Stimulated activated CD8-positive, alpha-beta memory T cell treated with anti-CD3 and anti-CD28 coated beads, Interleukin-7, amount 100 ng/mL, for 48 hours (primary cell): ENCODE data around the gene SPACA5.
"Not testable (repeated sequence)": the region's sequence is repeated elsewhere in the genome, so short reads cannot be mapped to it uniquely, and the experiment has no call there.

Experiments used
- DNase-seq, 2 donors: peaks; one replicate each; pipeline ENCODE4 v3.0.0-alpha.2; 2020; ENCODE audit warnings: low read depth in 1 of 2; ENCODE audit errors: extremely low read depth in 1 of 2

Gene SPACA5

DNA sequence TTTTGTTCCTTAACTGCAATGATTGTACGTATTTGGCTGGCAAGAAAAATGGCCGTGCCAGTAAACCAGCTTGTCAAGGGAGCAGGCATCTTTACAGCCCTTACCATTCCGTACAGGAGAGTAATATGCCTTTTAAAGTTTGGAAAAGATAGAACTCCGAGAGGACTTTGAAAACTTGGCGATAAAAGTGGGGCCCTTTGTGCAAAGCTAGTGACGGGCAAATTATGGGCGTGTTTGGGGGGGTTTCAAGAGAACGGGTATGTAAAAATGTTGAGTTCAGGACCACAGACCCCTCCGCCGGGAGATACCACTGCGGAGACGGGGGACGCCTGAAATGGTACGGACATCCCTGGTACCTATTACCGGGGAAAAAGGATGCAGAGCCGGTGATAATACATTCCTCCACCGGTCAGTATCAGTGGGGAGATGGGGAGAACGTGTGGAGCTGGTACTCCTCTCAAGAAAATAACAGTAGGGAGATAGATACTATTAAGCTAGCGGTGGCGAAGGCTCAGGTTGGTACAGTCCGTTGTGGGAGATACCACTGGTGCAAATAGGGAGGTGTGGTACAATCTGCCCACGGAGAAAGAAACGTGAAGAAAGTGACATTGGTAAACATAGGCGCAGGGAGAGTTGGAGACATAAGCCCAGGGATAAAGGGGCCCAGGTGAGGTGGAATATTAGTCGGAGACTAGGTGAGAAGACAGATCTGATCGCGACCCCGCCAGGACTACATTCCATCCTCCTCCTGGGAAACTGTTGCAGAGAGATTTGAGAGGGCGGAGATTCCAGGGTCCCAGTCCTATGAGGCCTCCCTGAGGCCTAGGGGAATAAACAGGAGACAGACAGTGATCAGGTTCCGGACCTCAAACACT is 14.5 kb downstream of the SPACA5 start:
- DNase-seq: no peak

DNA sequence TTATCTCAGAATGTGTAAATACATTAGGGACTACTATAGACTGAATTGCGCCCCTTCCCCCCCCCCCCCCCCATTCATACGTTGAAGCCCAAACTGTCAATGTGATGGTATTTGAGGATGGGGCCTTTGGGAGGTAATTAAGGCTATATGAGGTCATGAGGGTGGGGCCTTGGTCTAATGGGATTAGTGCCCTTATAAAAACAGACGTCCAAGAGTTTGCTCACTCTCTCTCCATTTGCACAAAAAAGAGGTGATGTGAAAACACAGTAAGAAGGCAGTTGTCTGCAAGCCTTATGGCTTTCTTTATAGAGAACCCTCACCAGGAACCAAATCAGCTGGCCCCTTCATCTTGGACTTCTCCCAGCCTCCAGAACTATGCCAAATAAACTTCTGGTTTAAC is 15.3 kb downstream of the SPACA5 start:
- no peak for DNase-seq

DNA sequence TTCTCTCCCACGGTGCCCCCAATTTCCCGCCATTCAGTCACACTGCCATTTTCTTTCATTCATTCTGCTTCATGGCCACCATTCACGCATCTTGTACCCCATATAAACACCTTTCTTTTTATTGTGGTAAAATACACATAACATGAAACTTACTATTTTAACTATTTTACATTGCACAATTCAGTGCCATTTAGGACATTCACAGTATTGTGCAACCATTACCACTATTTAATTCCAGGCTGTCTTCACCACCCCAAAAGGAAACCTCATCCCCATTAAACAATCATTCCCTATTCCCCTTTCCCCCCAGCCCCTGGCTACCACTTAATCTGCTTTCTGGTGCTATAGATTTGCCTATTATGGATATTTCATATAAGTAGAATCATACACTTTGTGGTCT is 15.9 kb downstream of the SPACA5 start:
- DNase-seq: no peak

DNA sequence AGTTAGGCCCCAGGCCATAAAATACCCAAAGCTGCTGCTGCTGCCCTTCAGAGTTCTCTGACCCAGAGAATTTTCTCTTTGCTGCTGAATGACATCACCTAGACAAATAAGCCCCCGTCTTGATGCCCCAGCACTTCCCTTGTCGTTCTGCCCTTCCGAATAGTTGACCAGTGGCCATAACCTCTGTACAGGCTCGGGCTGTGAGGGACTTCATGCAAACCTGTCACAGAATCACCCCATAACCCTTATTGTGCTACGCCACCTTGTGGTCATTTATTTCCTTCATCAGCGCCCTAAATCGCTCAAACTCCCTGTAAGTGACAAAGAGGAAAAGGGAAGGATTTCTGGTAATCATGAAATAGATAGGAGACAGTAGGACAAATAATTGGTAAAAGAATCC is 18.8 kb downstream of the SPACA5 start:
- DNase-seq: no peak

DNA sequence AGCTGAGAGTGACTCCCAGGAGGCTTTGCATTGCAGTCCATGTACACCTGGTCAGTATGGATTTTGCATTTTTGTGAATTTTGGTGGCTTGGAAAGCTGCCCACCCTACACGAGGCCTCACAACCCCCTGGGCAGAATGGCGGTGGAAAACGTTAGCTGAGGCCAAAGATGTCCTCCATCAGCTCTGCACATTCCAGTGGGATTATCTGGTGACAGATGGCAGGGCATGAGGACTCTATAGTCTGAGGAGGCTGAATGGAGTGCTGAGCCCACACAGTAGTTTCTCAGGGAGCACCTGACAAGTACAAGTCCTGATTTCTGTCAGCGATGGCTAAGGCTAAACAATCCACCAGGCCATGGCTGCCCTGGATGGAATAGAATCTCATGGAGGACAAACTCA is 20.8 kb downstream of the SPACA5 start:
- not testable (repeated sequence) for DNase-seq

DNA sequence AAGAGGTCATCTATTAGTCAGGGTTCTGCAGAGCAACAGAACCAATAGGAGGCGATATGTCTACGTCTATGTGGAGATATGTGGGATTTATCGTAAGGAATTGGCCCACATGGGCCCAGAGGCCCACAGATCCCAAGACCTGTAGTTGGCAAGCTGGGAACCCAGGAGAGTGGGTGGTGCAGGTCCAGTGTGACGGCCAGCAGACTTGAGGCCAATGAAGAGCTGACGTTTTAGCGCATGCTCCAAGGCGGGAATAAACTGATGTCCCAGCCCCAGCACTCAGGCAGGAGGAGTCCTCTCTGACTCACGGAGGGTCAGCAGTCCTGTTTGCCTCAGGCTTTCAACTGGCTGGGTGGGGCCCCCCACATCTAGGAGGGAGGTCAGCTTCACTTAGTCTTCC is 21.3 kb downstream of the SPACA5 start:
- DNase-seq: no peak

DNA sequence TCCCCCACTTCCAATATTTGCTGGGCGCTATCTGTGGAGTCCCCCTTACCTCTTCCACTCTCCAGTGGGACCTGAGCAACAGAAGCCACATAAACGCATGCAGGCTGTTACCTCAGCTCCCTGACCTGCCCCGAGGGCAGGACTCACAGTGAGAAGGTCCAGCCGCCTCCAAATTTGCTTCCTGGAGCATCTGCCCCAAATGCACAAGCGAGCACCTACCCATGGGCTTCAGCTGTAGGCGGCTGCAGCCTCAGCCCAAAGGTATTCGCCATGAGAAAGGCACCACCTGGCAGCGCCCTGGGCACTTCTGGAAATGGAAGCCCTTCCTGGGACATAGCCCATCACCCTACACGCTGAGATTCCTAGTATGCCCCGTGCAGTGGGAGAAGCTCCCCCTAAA is 23.4 kb downstream of the SPACA5 start:
- no peak for DNase-seq

DNA sequence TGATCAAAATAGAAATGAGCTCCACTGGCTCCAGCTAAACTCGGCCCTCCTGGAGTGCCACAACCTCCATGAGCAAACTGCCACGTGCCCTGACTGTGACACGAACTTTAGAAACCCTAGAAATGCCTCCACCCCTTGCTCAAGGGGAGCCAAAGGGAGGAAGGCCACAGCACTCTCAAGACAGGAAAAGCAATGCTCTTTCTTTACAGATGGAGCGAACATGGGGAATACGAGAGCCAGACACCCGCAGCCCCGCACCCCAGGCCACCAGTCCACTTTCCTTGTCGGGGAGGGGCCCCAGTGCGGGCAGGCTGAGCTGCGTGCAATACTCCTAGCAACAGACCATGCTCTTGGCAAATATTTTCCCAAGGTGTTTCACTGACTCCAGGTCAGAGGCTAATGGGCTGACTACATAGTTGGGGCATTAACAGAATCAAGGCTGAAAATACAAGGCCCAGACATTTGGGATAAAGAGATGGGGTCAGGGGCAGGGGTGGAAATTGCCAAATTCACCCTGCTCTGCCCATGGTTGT is 23.9 kb downstream of the SPACA5 start:
- not testable (repeated sequence) for DNase-seq

DNA sequence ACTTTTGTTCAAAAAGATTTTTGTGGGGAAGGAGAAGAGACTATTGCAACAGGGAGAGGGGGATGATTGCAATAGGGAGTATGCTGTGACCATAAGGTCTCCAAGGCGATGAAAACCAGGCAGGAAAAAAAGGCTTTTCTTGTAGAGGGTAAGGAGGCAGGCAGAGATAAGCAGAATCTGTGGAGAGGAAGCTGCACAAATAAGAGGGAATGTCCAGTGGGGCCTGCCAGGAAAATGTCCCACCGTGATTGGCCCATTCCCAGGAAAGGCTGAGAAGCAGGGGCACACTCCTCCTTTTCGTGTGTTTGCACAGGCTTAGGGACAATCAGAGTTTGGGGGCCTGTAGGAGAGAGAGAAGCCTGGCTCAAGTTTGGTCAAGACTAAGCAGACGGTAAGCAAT is 29.1 kb downstream of the SPACA5 start:
- DNase-seq: no peak

DNA sequence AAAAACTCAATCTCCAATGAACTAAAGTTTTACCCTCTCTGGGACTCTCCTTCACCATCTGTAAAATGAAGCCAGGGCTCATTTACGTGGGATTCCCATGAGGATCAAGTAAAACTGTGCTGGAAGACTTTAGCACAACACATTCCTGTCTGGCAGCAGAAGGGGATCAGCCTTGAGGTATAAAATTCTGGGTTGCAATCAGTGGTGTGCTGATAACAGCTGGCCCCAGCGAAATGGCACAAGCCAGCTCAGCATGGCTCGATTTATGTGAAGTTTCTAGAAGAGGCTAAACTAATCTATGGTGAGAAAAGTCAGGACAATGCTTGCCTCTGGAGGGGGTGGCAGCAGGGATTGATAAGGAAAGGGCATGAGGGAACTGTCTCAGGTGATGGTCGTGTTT is 36.3 kb downstream of the SPACA5 start:
- no peak for DNase-seq

DNA sequence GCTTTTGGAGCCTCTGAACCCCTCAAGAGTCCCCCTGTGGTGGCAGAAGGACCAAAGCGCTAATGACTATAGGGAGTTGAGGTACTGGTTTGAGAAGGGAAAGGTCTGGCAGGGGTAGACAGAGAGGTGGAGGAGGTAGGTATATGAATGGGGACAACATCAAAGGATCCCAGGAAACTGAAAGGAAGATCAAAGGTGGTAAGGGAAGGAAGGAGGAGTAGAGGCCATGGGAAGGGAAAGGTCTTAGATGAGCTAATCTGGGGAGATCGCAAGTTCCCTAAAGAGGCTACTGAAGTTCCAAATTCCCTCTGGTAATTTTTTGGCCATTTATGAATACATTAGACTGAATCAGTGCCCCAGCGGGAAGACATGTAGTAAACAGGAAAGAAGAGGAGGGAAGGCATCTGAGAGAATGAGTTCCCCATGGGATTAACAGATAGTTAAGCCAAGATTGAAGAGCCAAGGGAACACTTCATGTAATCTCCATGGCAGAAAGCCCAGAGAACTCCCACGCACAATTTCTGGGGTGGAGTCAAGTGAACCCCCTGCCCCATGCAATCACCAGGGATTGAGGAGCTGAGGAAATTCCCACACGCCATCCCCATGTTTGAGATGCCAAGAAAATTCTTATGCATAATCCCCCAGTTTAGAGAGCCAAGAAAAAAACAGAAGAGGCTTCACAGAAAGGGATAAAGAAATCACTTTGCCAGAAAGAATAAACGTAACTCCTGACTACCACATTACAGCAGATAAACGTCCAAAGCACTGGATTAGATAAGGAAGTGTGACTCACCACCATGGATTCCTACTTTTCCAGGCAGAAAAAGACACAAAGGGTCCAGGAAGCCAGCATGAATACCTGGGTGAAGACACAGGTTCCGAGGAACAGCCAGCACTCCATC is 38.9 kb downstream of the SPACA5 start:
- DNase-seq: no peak

DNA sequence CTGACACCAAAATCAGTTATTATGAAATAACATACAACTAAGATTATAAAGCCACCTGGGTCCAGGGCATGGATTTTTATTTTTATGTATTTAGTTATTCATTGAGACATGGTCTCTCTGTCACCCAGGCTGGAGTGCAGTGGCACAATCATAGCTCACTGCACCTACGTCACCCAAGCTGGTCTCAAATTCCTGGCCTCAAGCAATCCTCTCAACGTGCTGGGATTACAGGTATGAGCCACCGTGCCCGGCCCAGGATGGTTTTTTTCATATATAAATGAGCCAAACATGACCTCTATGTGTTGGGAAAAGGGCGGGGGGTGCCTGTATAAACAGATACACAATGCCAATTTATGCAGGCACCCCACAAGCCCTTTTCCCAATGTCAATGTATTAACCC is 40.1 kb downstream of the SPACA5 start:
- no peak for DNase-seq

DNA sequence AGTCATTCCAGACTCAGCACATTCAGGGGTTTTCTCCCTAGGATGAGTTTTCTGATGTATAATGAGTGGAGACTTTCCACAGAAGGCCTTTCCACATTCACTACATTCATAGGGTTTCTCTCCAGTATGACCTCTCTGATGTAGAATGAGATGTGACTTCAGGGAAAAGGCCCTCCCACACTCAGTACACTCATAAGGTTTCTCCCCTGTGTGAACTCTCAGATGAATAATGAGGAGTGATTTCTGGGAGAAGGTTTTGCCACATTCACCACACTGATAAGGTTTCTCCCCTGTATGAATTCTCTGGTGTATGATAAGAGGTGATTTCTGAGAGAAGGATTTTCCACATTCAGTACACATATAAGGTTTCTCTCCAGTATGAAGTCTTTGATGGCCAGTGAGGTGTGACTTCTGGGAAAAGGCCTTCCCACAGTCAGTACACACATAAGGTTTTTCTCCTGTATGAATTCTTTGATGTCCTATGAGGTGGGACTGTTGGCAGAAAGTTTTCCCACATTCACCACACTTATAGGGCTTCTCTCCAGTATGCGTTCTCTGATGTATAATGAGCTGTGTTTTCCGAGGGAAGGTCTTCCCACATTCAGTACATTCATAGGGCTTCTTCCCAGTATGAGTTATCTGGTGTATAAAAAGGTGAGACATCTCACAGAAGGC is 52.0 kb downstream of the SPACA5 start:
- DNase-seq: no peak

DNA sequence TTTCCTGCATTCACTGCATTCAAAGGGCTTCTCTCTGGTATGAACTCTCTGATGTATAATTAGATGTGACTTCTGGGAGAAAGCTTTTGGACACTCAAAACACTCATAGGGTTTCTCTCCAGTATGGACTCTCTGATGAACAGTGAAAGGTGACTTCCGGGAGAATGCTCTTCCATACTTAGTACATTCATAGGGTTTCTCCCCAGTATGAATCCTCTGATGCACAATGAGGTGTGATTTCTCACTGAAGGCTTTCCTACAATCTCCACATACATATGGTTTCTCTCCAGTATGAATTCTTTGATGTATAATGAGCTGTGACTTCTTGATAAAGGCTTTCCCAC is 52.5 kb downstream of the SPACA5 start:
- no peak for DNase-seq
